HG03460 (cell line): ENCODE results near the gene IFITM10.
"Not testable (repeated sequence)": the region's sequence is repeated elsewhere in the genome, so short reads cannot be mapped to it uniquely, and the experiment has no call there.

ENCODE experiments used
- ATAC-seq: cut with Tn5 transposase; IDR thresholded peaks from one replicate; pipeline ENCODE4 v1.9.1; 2021; ENCODE audit not compliant: unreplicated experiment

IFITM10 gene

DNA sequence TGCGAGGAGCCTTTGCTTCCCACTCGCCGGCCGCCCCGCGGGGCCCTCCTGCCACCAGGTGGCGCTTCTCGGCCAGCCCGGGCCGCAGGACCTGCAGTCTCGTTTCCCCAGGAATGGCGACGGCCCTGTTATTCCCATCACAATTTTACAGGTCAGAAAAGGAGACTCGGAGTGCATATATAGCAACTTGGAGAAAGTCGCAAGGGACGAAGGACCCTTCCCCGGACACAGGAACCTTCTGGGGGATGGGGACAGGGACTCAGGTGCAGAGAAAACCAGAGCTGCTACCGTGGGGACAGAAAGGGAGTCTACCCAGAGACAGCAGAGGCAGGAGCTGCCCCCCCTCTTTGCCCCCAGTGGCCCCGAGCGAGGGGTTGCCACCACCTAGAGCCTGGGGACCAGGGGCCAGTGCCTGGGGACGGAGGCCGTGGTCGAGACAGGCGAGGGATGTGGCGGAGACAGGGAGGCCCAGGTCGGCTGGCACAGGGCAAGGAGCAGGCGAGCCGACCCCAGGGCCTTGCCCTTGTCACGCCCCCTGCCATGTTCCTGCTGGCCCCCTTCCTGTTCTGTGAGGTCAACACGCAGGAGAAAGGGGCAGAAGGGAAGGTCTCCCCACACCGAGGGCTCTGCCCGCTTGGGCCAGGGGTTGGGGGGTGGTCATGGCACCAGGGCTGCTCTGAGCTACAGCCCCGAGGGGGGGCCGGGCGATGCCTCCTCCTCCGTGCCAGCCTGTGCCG lies 56.9 kb downstream of the IFITM10 start:
- ATAC-seq, result peak; percentile 10

DNA sequence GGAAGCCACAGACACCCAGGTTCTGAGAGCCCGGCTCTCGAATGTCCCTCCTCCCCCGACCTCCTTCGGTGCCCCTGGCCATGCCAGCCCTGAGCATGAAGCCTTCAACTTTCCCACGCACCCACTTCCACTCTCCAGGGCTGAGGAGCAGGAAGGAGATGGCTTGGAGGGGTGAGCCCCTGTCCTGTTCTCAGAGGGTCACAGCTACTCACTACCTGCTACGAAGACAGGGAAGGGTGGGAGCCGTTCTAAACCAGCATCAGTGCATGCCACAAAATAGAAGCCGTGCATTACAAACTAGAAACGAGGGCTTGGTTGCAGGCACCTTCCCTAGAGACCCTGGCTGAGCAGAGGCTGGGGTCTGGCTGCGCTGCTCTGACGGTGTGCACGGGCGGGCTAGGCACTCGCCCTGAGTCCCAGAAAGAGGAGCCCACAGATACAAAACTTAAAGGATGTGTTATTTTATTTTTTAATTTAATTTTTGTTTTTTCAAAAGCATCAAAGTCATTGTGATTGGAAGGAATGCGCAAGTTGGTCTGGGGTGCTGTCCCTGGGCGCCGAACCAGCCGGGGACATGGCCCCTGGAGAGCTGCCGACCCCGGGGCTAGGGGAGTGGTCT lies 57.6 kb downstream of the IFITM10 start:
- no peak for ATAC-seq

GRCh38 chr11:1691878-1692707 lies 58.3 kb downstream of the IFITM10 start:
- no peak for ATAC-seq

GRCh38 chr11:1691026-1691877 lies 59.1 kb downstream of the IFITM10 start:
- no peak for ATAC-seq

DNA sequence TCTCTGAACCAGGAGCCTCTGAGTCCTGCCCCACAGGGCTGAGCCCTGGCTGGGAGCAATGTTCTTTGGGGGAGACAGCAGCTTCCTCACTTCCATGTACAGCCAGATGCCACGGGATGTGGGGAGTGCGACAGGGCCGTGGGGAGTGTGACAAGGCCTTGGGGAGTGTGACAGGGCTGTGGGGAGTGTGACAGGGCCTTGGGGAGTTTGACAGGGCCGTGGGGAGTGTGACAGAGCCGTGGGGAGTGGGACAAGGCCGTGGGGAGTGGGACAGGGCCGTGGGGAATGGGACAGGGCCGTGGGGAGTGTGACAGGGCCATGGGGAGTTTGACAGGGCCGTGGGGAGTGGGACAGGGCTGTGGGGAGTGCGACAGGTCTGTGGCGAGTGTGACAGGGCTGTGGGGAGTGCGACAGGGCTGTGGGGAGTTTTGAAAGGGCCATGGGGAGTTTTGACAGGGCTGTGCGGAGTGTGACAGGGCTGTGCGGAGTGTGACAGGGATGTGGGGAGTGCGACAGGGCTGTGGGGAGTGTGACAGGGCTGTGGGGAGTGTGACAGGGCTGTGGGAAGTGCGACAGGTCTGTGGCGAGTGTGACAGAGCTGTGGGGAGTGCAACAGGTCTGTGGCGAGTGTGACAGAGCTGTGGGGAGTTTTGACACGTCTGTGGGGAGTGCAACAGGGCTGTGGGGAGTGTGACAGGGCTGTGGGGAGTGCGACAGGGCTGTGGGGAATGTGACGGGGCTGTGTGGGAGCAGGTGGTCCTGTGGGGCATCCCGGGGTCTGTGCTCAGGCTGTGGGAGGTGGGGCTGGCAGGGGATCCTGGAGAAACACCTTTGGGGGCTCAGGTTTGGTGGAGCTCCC lies 60.0 kb downstream of the IFITM10 start:
- no peak for ATAC-seq

GRCh38 chr11:1689250-1690166 lies 60.9 kb downstream of the IFITM10 start:
- ATAC-seq, result not testable (repeated sequence)

DNA sequence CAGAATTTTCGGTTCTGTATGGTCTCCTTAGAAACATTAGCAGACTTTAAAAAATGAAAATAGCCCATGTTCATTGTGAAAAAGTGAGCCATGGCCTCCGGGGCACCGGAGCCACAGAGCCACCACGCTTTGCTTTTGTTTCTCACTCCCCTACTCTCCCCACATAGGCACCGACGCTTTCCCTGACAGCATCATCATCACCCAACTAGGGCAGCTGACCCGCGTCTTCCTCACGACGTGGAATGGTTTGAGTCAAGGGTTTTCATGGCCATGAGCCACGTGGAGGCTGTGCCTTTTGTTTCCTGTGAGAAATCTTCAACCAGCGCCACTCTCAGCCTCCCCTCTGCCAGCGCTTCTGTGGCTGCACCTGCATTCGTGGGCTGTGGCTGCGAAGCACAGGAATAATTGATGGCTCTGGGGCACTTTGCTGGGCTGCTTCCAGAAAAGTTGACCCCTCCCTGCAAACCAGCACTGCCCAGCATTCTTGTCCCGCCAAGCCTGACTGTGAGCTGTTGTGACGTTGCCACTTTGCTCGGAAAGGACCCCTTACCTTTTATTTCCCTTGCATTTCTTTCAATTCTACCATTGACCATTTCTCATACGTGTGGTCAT lies 62.0 kb downstream of the IFITM10 start:
- not testable (repeated sequence) for ATAC-seq

DNA sequence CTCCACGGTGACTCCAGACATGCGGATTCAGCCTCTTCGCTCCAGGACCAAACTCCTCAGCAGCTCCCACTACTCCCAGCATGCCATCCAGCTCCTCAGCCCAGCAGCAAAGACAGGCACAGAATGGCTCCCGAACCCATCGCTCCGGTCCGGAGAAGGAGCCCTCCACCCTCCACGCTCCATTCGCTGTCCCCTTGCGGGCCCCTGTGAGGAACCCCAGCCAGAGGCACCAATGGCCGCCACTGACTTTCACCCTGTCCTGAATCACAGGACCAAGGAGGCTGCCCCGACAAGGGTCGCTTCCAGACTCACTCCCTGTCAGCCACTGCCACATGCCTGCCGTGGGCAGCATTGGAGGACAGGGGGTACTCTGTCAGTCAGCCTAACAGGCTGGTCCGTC lies 64.2 kb downstream of the IFITM10 start:
- not testable (repeated sequence) for ATAC-seq

GRCh38 chr11:1684886-1685874 lies 65.2 kb downstream of the IFITM10 start:
- ATAC-seq, result not testable (repeated sequence)

DNA sequence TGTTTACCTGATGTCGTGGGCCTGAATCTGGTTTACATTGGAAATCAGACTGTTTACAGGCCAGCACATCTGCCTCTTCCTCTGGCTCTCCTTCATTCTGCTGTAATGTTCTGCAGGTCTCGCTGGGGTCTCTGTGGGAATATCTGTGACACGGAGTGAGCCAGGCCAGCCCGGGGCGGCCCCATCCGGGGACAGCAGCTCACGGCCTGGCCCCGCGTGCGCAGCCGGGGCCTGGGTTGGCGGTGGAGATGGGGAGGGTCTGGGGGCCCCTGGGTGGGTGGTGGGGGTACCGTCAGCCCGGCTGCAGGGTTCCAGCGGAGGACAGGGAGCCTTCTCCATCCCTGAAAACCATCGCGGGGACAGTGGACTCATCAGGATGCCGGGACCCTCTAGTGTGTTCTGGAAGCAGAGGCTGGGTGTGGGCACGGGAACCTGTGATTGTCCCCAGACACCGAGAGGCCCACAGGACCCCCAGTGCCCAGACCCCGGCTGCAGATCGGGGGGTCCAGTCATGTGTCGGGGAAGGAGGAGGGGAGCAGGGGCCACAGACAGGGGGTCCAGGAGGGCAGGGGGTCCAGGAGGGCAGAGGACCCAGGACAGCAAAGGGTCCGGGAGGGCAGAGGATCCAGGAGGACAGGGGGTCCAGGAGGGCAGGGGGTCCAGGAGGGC lies 66.4 kb downstream of the IFITM10 start:
- ATAC-seq, result not testable (repeated sequence)

DNA sequence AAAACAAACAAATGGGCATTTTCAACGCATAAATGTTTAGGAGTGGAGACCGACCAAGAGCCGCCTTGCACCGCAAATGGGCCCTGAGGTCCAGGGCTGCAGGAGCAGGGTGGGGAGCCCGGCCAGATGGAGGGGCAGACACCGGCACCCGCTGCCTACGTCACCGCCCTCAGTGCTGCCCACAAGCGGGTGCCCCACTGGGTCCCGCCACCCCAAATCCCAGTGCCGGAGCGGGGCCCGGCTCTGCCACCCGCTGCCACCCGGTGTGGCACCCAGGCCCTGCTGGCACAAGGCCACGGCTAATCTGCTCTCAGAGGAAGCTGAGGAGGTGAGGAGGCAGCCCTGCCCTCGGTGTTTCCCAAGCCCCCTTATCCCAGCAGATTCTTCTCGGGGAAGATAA lies 67.2 kb downstream of the IFITM10 start:
- not testable (repeated sequence) for ATAC-seq
